Adrenal gland (tissue), 12 donors: ENCODE measurements around the gene MFSD2A. TPM values are rescaled to one million over a fixed set of nuclear protein-coding genes. Genes with fewer than 3 reads are reported as not detected.

Experiments used
- DNase-seq, 7 donors: peaks; one replicate each; pipeline ENCODE4 v3.0.0-alpha.2; 2019 to 2020
- H3K27ac ChIP-seq, 5 donors: fragments of 200-600 bp; sonication (generic) in 4 of 5; 1 replicate in 3 of 5; 2 replicates in 2 of 5; pipeline versions ENCODE4 v1.5.1 to v1.8.0; 2016 to 2020; ENCODE audit warnings: mild to moderate bottlenecking in 1 of 5
- H3K27me3 ChIP-seq: fragments of 200-600 bp; 2 replicates; pipeline ENCODE4 v1.8.0; 2021
- H3K36me3 ChIP-seq, 2 donors: fragments of 200-600 bp; replicated peaks in 1 of 2; 1 replicate in 1 of 2; 2 replicates in 1 of 2; pipeline versions ENCODE4 v1.5.1 to v1.8.0; 2018 to 2022
- H3K4me1 ChIP-seq, 2 donors: fragments of 200-600 bp; replicated peaks in 1 of 2; 1 replicate in 1 of 2; 2 replicates in 1 of 2; pipeline versions ENCODE4 v1.5.1 to v1.8.0; 2018 to 2021
- H3K4me3 ChIP-seq, 4 donors: fragments of 200-600 bp; sonication (generic) in 3 of 4; one replicate each; pipeline ENCODE4 v1.5.1; 2016 to 2018
- H3K9me3 ChIP-seq, 3 donors: fragments of 200-600 bp; sonication (generic) in 1 of 3; replicated peaks in 1 of 3; 1 replicate in 2 of 3; 2 replicates in 1 of 3; pipeline versions ENCODE4 v1.5.1 to v1.8.0; 2016 to 2021
- CTCF ChIP-seq, 6 experiments: fragments of 450-650 bp in 4 of 6; fragments of 200-600 bp in 2 of 6; sonication (generic) in 1 of 6; IDR thresholded peaks; 1 replicate in 5 of 6; 2 replicates in 1 of 6; pipeline versions ENCODE4 v1.5.1 to v1.8.0; 2016 to 2021; ENCODE audit warnings: antibody characterized with exemption in 6 of 6, mild to moderate bottlenecking in 2 of 6, moderate library complexity in 1 of 6
- POLR2A ChIP-seq, 2 donors: fragments of 450-650 bp; IDR thresholded peaks; one replicate each; pipeline ENCODE4 v1.6.1; 2017; ENCODE audit warnings: antibody characterized with exemption in 2 of 2, mild to moderate bottlenecking in 2 of 2, moderate library complexity in 1 of 2
- WGBS, 4 donors: extraction: QIAGEN DNeasy Blood & Tissue Kit in 2 of 4; methylation state at CpG; one replicate each; pipeline versions ENCODE4 v1.1.5 to v1.1.7; 2013 to 2017; 5-methylcytosine and 5-hydroxymethylcytosine counted together
- intact Hi-C, 2 donors: fragments of 100-400 bp; cut with DNase I; formaldehyde crosslinking; loops; one replicate each; pipeline versions ENCODE4 v1.14.1 to v1.15.0; 2022 to 2023
- polyA plus RNA-seq, 3 donors: library from polyadenylated mRNA; stranded (reverse); fragments of 200-250 nt in 2 of 3; fragments of 350-450 nt in 1 of 3; fragmentation: Illumina TruSeq in 1 of 3; extraction: RNeasy Lipid Tissue Mini Kit (QIAGEN cat#74804) in 1 of 3; gene quantifications; one replicate each; pipeline ENCODE4 v1.2.3, GENCODE V29; 2013 to 2014
- total RNA-seq, 9 donors: library from RNA; depleted of rRNA in 4 of 9; stranded (reverse); fragments of >200 nt in 4 of 9; fragments of 120-200 nt in 1 of 9; fragmentation: NEBNext Ultra II Directional in 1 of 9; extraction: Animal tissue kit (Norgen Biotek cat#: 25700) in 1 of 9; gene quantifications; one replicate each; pipeline versions ENCODE4 v1.1.0 to v1.2.4, GENCODE V29; 2013 to 2023
- donor health status: healthy with polysubstance abuse.
- donor health status: Bipolar disorder and iron deficiency.
- donor health status: DM: yes; HTN: yes; CAD: no.
- donor health status: DM: no; HTN: no; CAD: no.
- donor health status: DM: no; HTN: no; CAD: no.
- donor health status: DM: yes; HTN: yes; CAD: no.

The MFSD2A gene
- total and polyA plus RNA-seq, 12 donors: 0.17 to 3.2 (median 1.3) TPM

GRCh38 chr1:39955547-39956539 lies 898 bp downstream of the MFSD2A start:
- no peaks in the 10 kb centered on the region for H3K36me3 ChIP-seq
- no peak overlapping the region for H3K27ac ChIP-seq
- 9 to 15% (median 14%) methylated on average over 20 to 36 of the region's 36 CpGs for WGBS, 4 donors
- H3K9me3 ChIP-seq: no peaks in the 10 kb centered on the region
- intact Hi-C loops: no loop called here
- no peaks in the 10 kb centered on the region for H3K27me3 ChIP-seq
- H3K4me1 ChIP-seq: peaks cover 12 to 16% of the 10 kb centered on the region in 2 donors
- peak in 2 of 7 donors; percentile 24 to 58 for DNase-seq
- peak overlapping the region in 2 of 4 donors; percentile 19 to 31 for H3K4me3 ChIP-seq
- TF ChIP-seq POLR2A (IDR thresholded peaks at IDR 0.05): no peak
- TF ChIP-seq CTCF (IDR thresholded peaks at IDR 0.05): no peak

GRCh38 chr1:39957299-39958015 lies 2.5 kb downstream of the MFSD2A start:
- WGBS, 4 donors: 70 to 86% (median 82%) methylated on average over 2 to 3 of the region's 3 CpGs
- peaks cover 12 to 16% of the 10 kb centered on the region in 2 donors for H3K4me1 ChIP-seq
- H3K27ac ChIP-seq: no peak overlapping the region
- TF ChIP-seq CTCF (IDR thresholded peaks at IDR 0.05) (no peak), POLR2A (IDR thresholded peaks at IDR 0.05) (no peak)
- intact Hi-C loops: no loop called here
- no peaks in the 10 kb centered on the region for H3K27me3 ChIP-seq
- H3K4me3 ChIP-seq: no peak overlapping the region
- H3K36me3 ChIP-seq: no peaks in the 10 kb centered on the region
- no peak for DNase-seq
- H3K9me3 ChIP-seq: no peaks in the 10 kb centered on the region

GRCh38 chr1:39958403-39959200 lies 3.7 kb downstream of the MFSD2A start:
- H3K27ac ChIP-seq: no peak overlapping the region
- intact Hi-C loops: no loop called here
- TF ChIP-seq CTCF (IDR thresholded peaks at IDR 0.05): no peak
- TF ChIP-seq POLR2A (IDR thresholded peaks at IDR 0.05): no peak
- no peaks in the 10 kb centered on the region for H3K36me3 ChIP-seq
- no peaks in the 10 kb centered on the region for H3K27me3 ChIP-seq
- no peak for DNase-seq
- H3K4me1 ChIP-seq: peaks cover 12 to 16% of the 10 kb centered on the region in 2 donors
- H3K9me3 ChIP-seq: no peaks in the 10 kb centered on the region
- H3K4me3 ChIP-seq: no peak overlapping the region
- 56 to 69% (median 68%) methylated on average over 3 to 7 of the region's 7 CpGs for WGBS, 4 donors
